HG03175 (cell line): Measurements from ENCODE around the gene ZDHHC11B.
"Not testable (repeated sequence)": the region's sequence is repeated elsewhere in the genome, so short reads cannot be mapped to it uniquely, and the experiment has no call there.

Source experiments
- ATAC-seq: cut with Tn5 transposase; IDR thresholded peaks from one replicate; pipeline ENCODE4 v1.9.1; 2021; ENCODE audit warnings: mild to moderate bottlenecking, moderate library complexity; ENCODE audit not compliant: unreplicated experiment

The ZDHHC11B gene

GRCh38 chr5:784428-785177 lies at the start of gene ZDHHC11B:
ZDHHC11B (minus strand) TSS chr5:784729; CDS start chr5:766919, 17,810 bp downstream.
- ATAC-seq = peak; percentile 62

GRCh38 chr5:834013-834412 lies 49.5 kb upstream of the ZDHHC11B start:
- ATAC-seq = not testable (repeated sequence)

GRCh38 chr5:828194-828593 lies 43.7 kb upstream of the ZDHHC11B start:
- not testable (repeated sequence) for ATAC-seq

- not testable (repeated sequence) for ATAC-seq
Observed at GRCh38 chr5:825544-825943, 41.0 kb upstream of the ZDHHC11B start.

- no peak for ATAC-seq
Observed at GRCh38 chr5:821504-821903, 37.0 kb upstream of the ZDHHC11B start.

- no peak for ATAC-seq
Observed at GRCh38 chr5:820245-820644, 35.7 kb upstream of the ZDHHC11B start.

- no peak for ATAC-seq
Observed at GRCh38 chr5:819078-819477, 34.5 kb upstream of the ZDHHC11B start.

GRCh38 chr5:816176-816575 lies 31.6 kb upstream of the ZDHHC11B start:
- no peak for ATAC-seq

- ATAC-seq = no peak
Observed at GRCh38 chr5:815449-815848, 30.9 kb upstream of the ZDHHC11B start.

GRCh38 chr5:813575-813974 lies 29.0 kb upstream of the ZDHHC11B start:
- ATAC-seq = not testable (repeated sequence)

- ATAC-seq = not testable (repeated sequence)
Observed at GRCh38 chr5:811384-811783, 26.9 kb upstream of the ZDHHC11B start.

GRCh38 chr5:807719-808514 lies 23.4 kb upstream of the ZDHHC11B start:
- ATAC-seq = not testable (repeated sequence)

- ATAC-seq = no peak
Observed at GRCh38 chr5:801472-801871, 16.9 kb upstream of the ZDHHC11B start.

- ATAC-seq = not testable (repeated sequence)
Observed at GRCh38 chr5:801055-801454, 16.5 kb upstream of the ZDHHC11B start.

- not testable (repeated sequence) for ATAC-seq
Observed at GRCh38 chr5:798505-799138, 14.1 kb upstream of the ZDHHC11B start.

- ATAC-seq = not testable (repeated sequence)
Observed at GRCh38 chr5:797986-798385, 13.5 kb upstream of the ZDHHC11B start.

- not testable (repeated sequence) for ATAC-seq
Observed at GRCh38 chr5:795873-796272, 11.3 kb upstream of the ZDHHC11B start.

- not testable (repeated sequence) for ATAC-seq
Observed at GRCh38 chr5:794948-795347, 10.4 kb upstream of the ZDHHC11B start.

- ATAC-seq = not testable (repeated sequence)
Observed at GRCh38 chr5:788703-789102, 4.2 kb upstream of the ZDHHC11B start.

GRCh38 chr5:787857-788233 lies 3.3 kb upstream of the ZDHHC11B start:
- not testable (repeated sequence) for ATAC-seq

- ATAC-seq = not testable (repeated sequence)
Observed at GRCh38 chr5:787224-787856, 2.8 kb upstream of the ZDHHC11B start.
